H1 (cell line): ENCODE results near the gene FLT1. TPM values are rescaled to one million over a fixed set of nuclear protein-coding genes. Genes with fewer than 3 reads are reported as not detected.

ENCODE experiments used
- CTCF ChIA-PET: fragments of 300-600 bp; sonication (Branson Sonifier 250); formaldehyde crosslinking; loops from one replicate; lab custom pipeline; 2021; ENCODE audit not compliant: partially characterized antibody; lab: Charles Lee
- POLR2A ChIA-PET: fragments of 300-600 bp; sonication (Branson Sonifier 250); formaldehyde crosslinking; loops from one replicate; lab custom pipeline; 2021; ENCODE audit warnings: inconsistent platforms; ENCODE audit not compliant: partially characterized antibody; lab: Charles Lee
- DNase-seq, 2 experiments: peaks; one replicate each; pipeline versions ENCODE4 v3.0.0 to v3.0.0-alpha.2; 2010 to 2022; ENCODE audit warnings: low spot score in 2 of 2, low read depth in 1 of 2, mixed read lengths in 1 of 2
- FAIRE-seq: peaks from 2 replicates; lab custom pipeline; 2011; peaks lifted over from hg19 to GRCh38; lab: Jason Lieb, UNC
- H2AFZ ChIP-seq: 2 replicates; pipeline ENCODE4 v1.8.1; 2012; ENCODE audit warnings: low read length, inconsistent platforms
- H2AK5ac ChIP-seq: 2 replicates; pipeline ENCODE4 v1.6.1; 2013; ENCODE audit warnings: low read depth, low read length
- H2BK120ac ChIP-seq: replicated peaks from 2 replicates; pipeline ENCODE3; 2013; ENCODE audit warnings: low read depth, low read length, inconsistent platforms
- H2BK12ac ChIP-seq: 2 replicates; pipeline ENCODE4 v1.6.1; 2013; ENCODE audit warnings: low read depth, low read length
- H2BK15ac ChIP-seq: 2 replicates; pipeline ENCODE4 v1.6.1; 2013; ENCODE audit warnings: low read length
- H2BK20ac ChIP-seq: 2 replicates; pipeline ENCODE4 v1.6.1; 2013; ENCODE audit warnings: low read length
- H2BK5ac ChIP-seq: 2 replicates; pipeline ENCODE4 v1.6.1; 2013; ENCODE audit warnings: low read depth, low read length
- H3K14ac ChIP-seq: 2 replicates; pipeline ENCODE4 v1.6.1; 2013; ENCODE audit warnings: inconsistent platforms; ENCODE audit not compliant: insufficient read length
- H3K18ac ChIP-seq: 2 replicates; pipeline ENCODE4 v1.6.1; 2013; ENCODE audit warnings: low read length; ENCODE audit errors: extremely low read depth
- H3K23ac ChIP-seq: 2 replicates; pipeline ENCODE4 v1.6.1; 2013; ENCODE audit warnings: inconsistent platforms; ENCODE audit not compliant: insufficient read length
- H3K23me2 ChIP-seq: 2 replicates; pipeline ENCODE4 v1.6.1; 2013; ENCODE audit warnings: low read depth, low read length
- H3K27ac ChIP-seq: 2 replicates; pipeline ENCODE4 v1.6.1; 2011; ENCODE audit warnings: low read depth, low read length, inconsistent platforms
- H3K27me3 ChIP-seq, 4 experiments: replicated peaks in 1 of 4; 1 replicate in 1 of 4; 2 replicates in 3 of 4; pipeline versions ENCODE4 v1.6.1 to v1.8.1; 2011 to 2013; ENCODE audit warnings: low read length in 3 of 4, mild to moderate bottlenecking in 3 of 4, inconsistent platforms in 2 of 4, mixed read lengths in 2 of 4, moderate library complexity in 1 of 4; ENCODE audit not compliant: control insufficient read depth in 3 of 4, insufficient read depth in 3 of 4; ENCODE audit errors: extremely low read depth in 1 of 4
- H3K36me3 ChIP-seq, 4 experiments: 2 replicates each; pipeline versions ENCODE4 v1.6.1 to v1.8.1; 2011 to 2013; ENCODE audit warnings: mild to moderate bottlenecking in 4 of 4, low read length in 3 of 4, moderate library complexity in 2 of 4, control low read depth in 1 of 4, inconsistent platforms in 1 of 4; ENCODE audit not compliant: insufficient read depth in 4 of 4, control insufficient read depth in 2 of 4
- H3K4ac ChIP-seq: replicated peaks from 2 replicates; pipeline ENCODE3; 2013; ENCODE audit warnings: low read length, low read depth, mixed read lengths, inconsistent platforms; ENCODE audit not compliant: insufficient read length
- H3K4me1 ChIP-seq, 4 experiments: replicated peaks in 1 of 4; 1 replicate in 1 of 4; 2 replicates in 3 of 4; pipeline versions ENCODE4 v1.6.1 to v1.8.1; 2011 to 2013; ENCODE audit warnings: low read length in 3 of 4, inconsistent platforms in 2 of 4, mixed read lengths in 1 of 4; ENCODE audit not compliant: insufficient read depth in 4 of 4, control insufficient read depth in 3 of 4
- H3K4me2 ChIP-seq, 2 experiments: 2 replicates each; pipeline versions ENCODE4 v1.6.1 to v1.8.1; 2011 to 2013; ENCODE audit warnings: low read depth in 2 of 2, low read length in 2 of 2, control low read depth in 1 of 2, inconsistent platforms in 1 of 2, mild to moderate bottlenecking in 1 of 2; ENCODE audit not compliant: insufficient read depth in 1 of 2
- H3K4me3 ChIP-seq, 4 experiments: fragments of 200-600, 300-600 bp in 1 of 4; sonication (generic), shearing (Covaris generic), sonication (Bioruptor Twin) in 1 of 4; 2 replicates each; pipeline versions ENCODE4 v1.5.1 to v1.8.1; 2011 to 2016; ENCODE audit warnings: low read length in 4 of 4, low read depth in 3 of 4, control low read depth in 2 of 4, inconsistent platforms in 2 of 4, mild to moderate bottlenecking in 2 of 4, mixed read lengths in 1 of 4, moderate library complexity in 1 of 4; ENCODE audit not compliant: insufficient read depth in 2 of 4; ENCODE audit errors: extremely low read depth in 1 of 4
- H3K56ac ChIP-seq: replicated peaks from 2 replicates; pipeline ENCODE3; 2013; ENCODE audit warnings: low read depth, mild to moderate bottlenecking, mixed read lengths, low read length, inconsistent platforms; ENCODE audit not compliant: insufficient read length
- H3K79me1 ChIP-seq: 2 replicates; pipeline ENCODE4 v1.6.1; 2013; ENCODE audit warnings: low read depth, low read length, control low read depth
- H3K79me2 ChIP-seq, 2 experiments: 2 replicates each; pipeline versions ENCODE4 v1.6.1 to v1.8.1; 2012 to 2013; ENCODE audit warnings: low read length in 2 of 2, mild to moderate bottlenecking in 2 of 2, inconsistent platforms in 1 of 2; ENCODE audit not compliant: insufficient read depth in 2 of 2, control insufficient read depth in 1 of 2
- H3K9ac ChIP-seq, 4 experiments: replicated peaks in 1 of 4; 1 replicate in 1 of 4; 2 replicates in 3 of 4; pipeline versions ENCODE4 v1.6.1 to v1.8.1; 2011 to 2013; ENCODE audit warnings: low read depth in 3 of 4, low read length in 3 of 4, control low read depth in 2 of 4, mild to moderate bottlenecking in 2 of 4, moderate library complexity in 2 of 4, inconsistent platforms in 1 of 4; ENCODE audit errors: extremely low read depth in 1 of 4
- H3K9me3 ChIP-seq, 2 experiments: 2 replicates each; pipeline versions ENCODE4 v1.6.1 to v1.8.1; 2012 to 2013; ENCODE audit warnings: mild to moderate bottlenecking in 2 of 2, moderate library complexity in 2 of 2, control low read depth in 1 of 2, inconsistent platforms in 1 of 2, low read depth in 1 of 2, low read length in 1 of 2, mixed read lengths in 1 of 2; ENCODE audit not compliant: insufficient read depth in 2 of 2
- H4K20me1 ChIP-seq, 2 experiments: replicated peaks in 1 of 2; 2 replicates each; pipeline versions ENCODE3 to v1.8.1; 2011 to 2013; ENCODE audit warnings: inconsistent platforms in 2 of 2, low read length in 2 of 2, mild to moderate bottlenecking in 1 of 2; ENCODE audit not compliant: insufficient read depth in 2 of 2, control insufficient read depth in 1 of 2
- H4K5ac ChIP-seq: 2 replicates; pipeline ENCODE4 v1.6.1; 2013; ENCODE audit warnings: low read length, low read depth, mixed read lengths, inconsistent platforms; ENCODE audit not compliant: insufficient read length
- H4K8ac ChIP-seq: 2 replicates; pipeline ENCODE4 v1.8.0; 2013; ENCODE audit warnings: mild to moderate bottlenecking, moderate library complexity, low read length, inconsistent platforms; ENCODE audit not compliant: insufficient read depth; ENCODE audit errors: extremely low read depth
- H4K91ac ChIP-seq: replicated peaks from 2 replicates; pipeline ENCODE3; 2013; ENCODE audit warnings: low read length, mixed read lengths, inconsistent platforms; ENCODE audit not compliant: insufficient read length
- BRCA1 ChIP-seq: IDR thresholded peaks from 2 replicates; pipeline ENCODE4 v1.6.1; 2012; ENCODE audit warnings: low read depth, low read length, improper control_type of control experiment
- CEBPB ChIP-seq: IDR thresholded peaks from 2 replicates; pipeline ENCODE4 v1.6.1; 2012; ENCODE audit warnings: low read depth, low read length
- GABPA ChIP-seq: IDR thresholded peaks from 2 replicates; pipeline ENCODE4 v1.6.1; 2011; ENCODE audit warnings: mild to moderate bottlenecking, low read length, moderate library complexity, borderline replicate concordance; ENCODE audit not compliant: insufficient read depth
- HDAC2 ChIP-seq, 2 experiments: fragments of 300-600 bp in 1 of 2; sonication (generic) in 1 of 2; IDR thresholded peaks; 2 replicates each; pipeline ENCODE4 v1.6.1; 2011 to 2012; ENCODE audit warnings: low read depth in 2 of 2, low read length in 2 of 2, mild to moderate bottlenecking in 2 of 2, moderate library complexity in 2 of 2, borderline replicate concordance in 1 of 2, inconsistent platforms in 1 of 2
- HDAC6 ChIP-seq: IDR thresholded peaks from one replicate; pipeline ENCODE4 v1.7.1; 2012; ENCODE audit warnings: low read depth, mild to moderate bottlenecking, inconsistent platforms, low read length, moderate library complexity
- JUN ChIP-seq: IDR thresholded peaks from 2 replicates; pipeline ENCODE4 v1.6.1; 2011; ENCODE audit warnings: low read depth, mild to moderate bottlenecking, improper control_type of control experiment, low read length
- SP2 ChIP-seq: IDR thresholded peaks from 2 replicates; pipeline ENCODE4 v1.6.1; 2012; ENCODE audit warnings: mild to moderate bottlenecking, low read length, inconsistent platforms
- TBP ChIP-seq: IDR thresholded peaks from 2 replicates; pipeline ENCODE4 v1.6.1; 2011; ENCODE audit warnings: low read depth, low read length, improper control_type of control experiment
- TCF12 ChIP-seq: IDR thresholded peaks from 2 replicates; pipeline ENCODE4 v1.6.1; 2011; ENCODE audit warnings: low read depth, mild to moderate bottlenecking, low read length
- WGBS, 2 experiments: shearing (Covaris generic) in 1 of 2; methylation state at CpG; one replicate each; pipeline versions ENCODE4 v1.1.6 to v1.1.7; 2013 to 2015; ENCODE audit warnings: low lambda C conversion rate in 2 of 2, mixed read lengths in 2 of 2, inconsistent platforms in 1 of 2, low coverage in 1 of 2, missing lambda C conversion rate in 1 of 2; ENCODE audit not compliant: insufficient replicate concordance in 2 of 2, insufficient coverage in 1 of 2, insufficient read length in 1 of 2; ENCODE audit errors: extremely low coverage in 1 of 2, missing lambda C conversion rate in 1 of 2; 5-methylcytosine and 5-hydroxymethylcytosine counted together
- polyA plus RNA-seq, 7 experiments: library from polyadenylated mRNA; depleted of rRNA in 3 of 7; stranded (reverse) in 5 of 7; unstranded in 2 of 7; fragments of >200 nt in 5 of 7; fragments of 200-250 nt in 2 of 7; gene quantifications; 1 replicate in 5 of 7; 2 replicates in 1 of 7; 4 replicates in 1 of 7; pipeline versions ENCODE4 v1.2.1 to v1.2.3, GENCODE V29; 2011 to 2013; ENCODE audit warnings: missing spikeins in 2 of 7, mixed read lengths in 2 of 7
- total RNA-seq: library from RNA; stranded (reverse); fragmentation: NEBNext Ultra II Directional; extraction: Animal tissue kit (Norgen Biotek cat#: 25700); gene quantifications from 2 replicates; pipeline ENCODE4 v1.2.1, GENCODE V29; 2021
- TF ChIP-seq, protein P1 (sequence below): IDR thresholded peaks from 2 replicates; pipeline ENCODE4 v1.6.1; 2012; ENCODE audit warnings: inconsistent platforms
- TF ChIP-seq, protein P2 (sequence below): IDR thresholded peaks from 2 replicates; pipeline ENCODE4 v1.6.1; 2011; ENCODE audit warnings: low read depth, mild to moderate bottlenecking, low read length; ENCODE audit not compliant: insufficient read depth

Gene FLT1
- total and polyA plus RNA-seq, 2 of the 8 experiments (the other 6 are each of a cell fraction or from before 2014, with no cell fraction given) = 19.7 to 90.2 TPM

DNA sequence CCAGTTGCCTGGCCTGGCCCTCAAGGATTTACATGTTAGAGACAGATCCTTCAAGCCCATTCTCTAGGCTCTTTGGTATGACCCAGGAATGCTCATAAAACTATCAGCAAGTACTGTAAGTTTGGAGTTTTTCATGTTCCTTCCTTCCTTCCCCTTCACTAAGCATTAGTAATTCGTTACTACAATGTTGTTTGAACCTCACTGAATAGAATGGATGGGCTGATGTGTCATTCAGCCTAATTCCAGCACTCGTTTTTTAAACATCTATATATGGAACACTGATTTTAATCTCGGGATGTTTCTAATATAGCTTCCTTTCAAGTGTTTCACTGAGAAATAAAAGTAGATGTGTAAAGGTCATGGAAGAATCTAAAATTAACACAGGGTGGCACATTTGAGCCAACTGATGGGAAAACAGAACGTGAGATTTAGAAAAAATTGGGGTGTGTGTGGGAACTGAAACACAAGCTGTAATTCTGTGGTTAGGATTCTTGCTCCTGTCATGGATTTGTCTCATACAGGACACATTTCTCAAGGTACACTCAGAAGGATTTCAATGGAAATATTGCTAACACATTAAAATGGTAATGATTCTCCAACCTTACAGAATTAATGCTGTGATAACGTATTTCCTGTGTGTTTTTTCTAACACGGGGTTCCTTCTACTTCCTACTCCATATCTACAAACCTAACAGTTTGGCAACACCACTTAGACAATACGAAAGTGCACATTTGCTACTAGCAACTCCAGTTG is 93.4 kb downstream of the FLT1 start:
- Histone ChIP-seq H4K5ac (no peak overlapping the region), H2AFZ (no peak overlapping the region), H3K23ac (no peak overlapping the region), H3K4me1 (no peaks in the 10 kb centered on the region; a peak in 2 of 7 replicates), H3K9me3 (no peaks in the 10 kb centered on the region), H3K79me2 (no peaks in the 10 kb centered on the region; a peak in 1 of 4 replicates), H3K4me3 (no peak overlapping the region), H4K20me1 (no peaks in the 10 kb centered on the region), H3K18ac (no peak overlapping the region), H2BK12ac (no peak overlapping the region), H3K4ac (no peak overlapping the region), H2BK120ac (no peak overlapping the region), H3K56ac (no peak overlapping the region), H3K14ac (no peak overlapping the region), H2BK5ac (no peak overlapping the region), H4K91ac (no peak overlapping the region), H3K23me2 (no peaks in the 10 kb centered on the region), H3K4me2 (no peak overlapping the region), H3K9ac (no peak overlapping the region), H2AK5ac (no peak overlapping the region), H3K27ac (no peak overlapping the region), H2BK20ac (no peak overlapping the region), H3K36me3 (peaks cover 9 to 60% (median 35%) of the 10 kb centered on the region in 4 experiments), H3K79me1 (no peaks in the 10 kb centered on the region), H4K8ac (no peak overlapping the region), H2BK15ac (no peak overlapping the region), H3K27me3 (no peaks in the 10 kb centered on the region)
- POLR2A ChIA-PET = no interaction called here
- DNase-seq (no peak), FAIRE-seq (peak; percentile 24)
- 90% methylated on average over 7 of the region's 7 CpGs; no CpG with 5 or more reads in 1 of the 2 experiments for WGBS, 2 experiments
- CTCF ChIA-PET = no interaction called here
- TF ChIP-seq, protein P1, sequence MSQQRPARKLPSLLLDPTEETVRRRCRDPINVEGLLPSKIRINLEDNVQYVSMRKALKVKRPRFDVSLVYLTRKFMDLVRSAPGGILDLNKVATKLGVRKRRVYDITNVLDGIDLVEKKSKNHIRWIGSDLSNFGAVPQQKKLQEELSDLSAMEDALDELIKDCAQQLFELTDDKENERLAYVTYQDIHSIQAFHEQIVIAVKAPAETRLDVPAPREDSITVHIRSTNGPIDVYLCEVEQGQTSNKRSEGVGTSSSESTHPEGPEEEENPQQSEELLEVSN = no peak
- TF ChIP-seq SP2 (no peak), JUN (no peak), TCF12 (no peak), TBP (no peak), BRCA1 (no peak), HDAC2 (IDR thresholded peaks at IDR 0.05; ENCODE audit: borderline replicate concordance in 1 of 2, low read depth in 2 of 2, low read length in 2 of 2) (no peak), GABPA (no peak), CEBPB (no peak), HDAC6 (no peak)
- TF ChIP-seq, protein P2, sequence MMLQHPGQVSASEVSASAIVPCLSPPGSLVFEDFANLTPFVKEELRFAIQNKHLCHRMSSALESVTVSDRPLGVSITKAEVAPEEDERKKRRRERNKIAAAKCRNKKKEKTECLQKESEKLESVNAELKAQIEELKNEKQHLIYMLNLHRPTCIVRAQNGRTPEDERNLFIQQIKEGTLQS = no peak
